ENCODE measurements around the gene GOLGA8N.

- TF ChIP-seq CTCF (optimal IDR thresholded peaks at IDR 0.05 in 1 of 3, IDR thresholded peaks at IDR 0.05 in 1 of 3, conservative IDR thresholded peaks at IDR 0.05 in 1 of 3; ENCODE audit: extremely low read depth in 1 of 3, insufficient read depth in 2 of 3, low read length in 3 of 3) (no peak), EZH2 (IDR thresholded peaks at IDR 0.05; ENCODE audit: low read length) (no peak)
Observed at GRCh38 chr15:32652178-32652577, 58.9 kb downstream of the GOLGA8N start.
